K562 (cell line): ENCODE results near the gene ZDHHC8. TPM values are rescaled to one million over a fixed set of nuclear protein-coding genes. Genes with fewer than 3 reads are reported as not detected.
A peak's percentile ranks its signal among the peaks of the same experiment; 100 is the strongest.

Experiments
- ASH1L ChIP-seq: fragments of 450-650 bp; IDR thresholded peaks from 2 replicates; pipeline ENCODE4 v1.6.1; 2018; ENCODE audit warnings: borderline replicate concordance, mild to moderate bottlenecking, low read depth; ENCODE audit not compliant: partially characterized antibody
- ATF1 ChIP-seq, 2 experiments: fragments of 450-650 bp in 1 of 2; IDR thresholded peaks; 2 replicates each; pipeline ENCODE4 v1.6.1; 2016; ENCODE audit warnings: missing compliant biosample characterization in 1 of 2, missing genetic modification characterization in 1 of 2
- COPS2 ChIP-seq: fragments of 450-650 bp; conservative IDR thresholded peaks from 2 replicates; pipeline ENCODE4 v1.6.1; 2016; ENCODE audit warnings: mild to moderate bottlenecking, moderate library complexity
- CSDE1 ChIP-seq, 2 experiments: fragments of 450-650 bp; IDR thresholded peaks; 2 replicates each; pipeline ENCODE4 v1.6.1; 2016; ENCODE audit warnings: mild to moderate bottlenecking in 1 of 2
- ELF1 ChIP-seq: fragments of 200-800 bp; sonication (Bioruptor generic); IDR thresholded peaks from 2 replicates; pipeline ENCODE4 v1.6.1; 2016; ENCODE audit warnings: missing genetic modification characterization, missing compliant biosample characterization
- EZH2 ChIP-seq: IDR thresholded peaks from 2 replicates; pipeline ENCODE4 v1.6.1; 2012; ENCODE audit warnings: low read depth, mild to moderate bottlenecking, inconsistent platforms, low read length, borderline replicate concordance
- FOXP1 ChIP-seq: sonication (generic); formaldehyde crosslinking; IDR thresholded peaks from 2 replicates; pipeline ENCODE4 v1.8.0; 2022; ENCODE audit warnings: mild to moderate bottlenecking, missing genetic modification reagents
- HDAC2 ChIP-seq: fragments of 450-650 bp; IDR thresholded peaks from 2 replicates; pipeline ENCODE4 v1.6.1; 2016; ENCODE audit warnings: mild to moderate bottlenecking
- JUND ChIP-seq, 2 experiments: IDR thresholded peaks; 2 replicates in 1 of 2; 3 replicates in 1 of 2; pipeline ENCODE4 v1.6.1; 2011; ENCODE audit warnings: borderline replicate concordance in 2 of 2, low read depth in 2 of 2, low read length in 2 of 2, improper control_type of control experiment in 1 of 2, missing biosample characterization in 1 of 2, missing genetic modification characterization in 1 of 2, missing genetic modification reagents in 1 of 2
- NCOA1 ChIP-seq: fragments of 450-650 bp; IDR thresholded peaks from 2 replicates; pipeline ENCODE4 v1.6.1; 2016; ENCODE audit warnings: low read depth
- NCOA4 ChIP-seq: fragments of 450-650 bp; IDR thresholded peaks from 2 replicates; pipeline ENCODE4 v1.6.1; 2018; ENCODE audit warnings: mild to moderate bottlenecking; ENCODE audit not compliant: partially characterized antibody
- PHB ChIP-seq: fragments of 250-450 bp; sonication (Bioruptor Pico); IDR thresholded peaks from 2 replicates; pipeline ENCODE4 v1.5.0; 2021
- TAF15 ChIP-seq: fragments of 200-400 bp; formaldehyde crosslinking; IDR thresholded peaks from 2 replicates; pipeline ENCODE4 v1.6.1; 2017; ENCODE audit warnings: mild to moderate bottlenecking, low read depth, low read length, moderate library complexity
- TOE1 ChIP-seq, 2 experiments: fragments of 450-650 bp in 1 of 2; sonication (generic) in 1 of 2; formaldehyde crosslinking in 1 of 2; IDR thresholded peaks; 2 replicates each; pipeline versions ENCODE4 v1.7.1 to v1.8.0; 2016 to 2022; ENCODE audit warnings: borderline replicate concordance in 2 of 2, mild to moderate bottlenecking in 2 of 2, antibody characterized with exemption in 1 of 2, inconsistent platforms in 1 of 2, low read depth in 1 of 2, missing genetic modification reagents in 1 of 2, moderate library complexity in 1 of 2
- WHSC1 ChIP-seq: IDR thresholded peaks from one replicate; pipeline ENCODE4 v1.6.1; 2012; ENCODE audit warnings: low read length, control low read depth, inconsistent platforms
- ZBTB17 ChIP-seq: fragments of 450-650 bp; formaldehyde crosslinking; IDR thresholded peaks from 2 replicates; pipeline ENCODE4 v1.4.0; 2020; ENCODE audit warnings: mild to moderate bottlenecking
- ZC3H11A ChIP-seq: IDR thresholded peaks from 2 replicates; pipeline ENCODE4 v1.6.1; 2012; ENCODE audit warnings: low read depth, low read length, improper control_type of control experiment
- ZEB2 ChIP-seq: fragments of 450-650 bp; IDR thresholded peaks from 2 replicates; pipeline ENCODE4 v1.6.1; 2016
- ZNF282 ChIP-seq: sonication (generic); formaldehyde crosslinking; IDR thresholded peaks from 2 replicates; pipeline ENCODE4 v1.8.1; 2023; ENCODE audit warnings: missing genetic modification reagents
- ZNF785 ChIP-seq: fragments of 250-450 bp; sonication (Bioruptor Pico); IDR thresholded peaks from 2 replicates; pipeline ENCODE4 v1.4.0; 2020; ENCODE audit warnings: mild to moderate bottlenecking
- polyA plus RNA-seq, 8 experiments: library from polyadenylated mRNA; depleted of rRNA in 4 of 8; stranded (reverse) in 5 of 8; unstranded in 3 of 8; fragments of >200 nt; fragmentation: Nextera tagmentation in 2 of 8; fragmentation: Illumina TruSeq in 1 of 8; extraction: Ambion mirVana in 2 of 8; extraction: Trizol in 1 of 8; gene quantifications; 2 replicates each; pipeline versions ENCODE4 v1.2.1 to v1.2.3, GENCODE V29; 2011 to 2014; ENCODE audit warnings: inconsistent platforms in 1 of 8, missing spikeins in 1 of 8
- total RNA-seq, 7 experiments: library from RNA; depleted of rRNA in 6 of 7; stranded (reverse); fragments of >200 nt in 6 of 7; fragmentation: Illumina TruSeq in 2 of 7; extraction: Trizol in 2 of 7; gene quantifications; 2 replicates each; pipeline versions ENCODE4 v1.2.1 to v1.2.3, GENCODE V29; 2011 to 2021; ENCODE audit warnings: low replicate concordance in 1 of 7
- TF ChIP-seq, protein P1 (sequence below): sonication (generic); formaldehyde crosslinking; IDR thresholded peaks from 2 replicates; pipeline ENCODE4 v1.8.0; 2022; ENCODE audit warnings: mild to moderate bottlenecking, missing genetic modification reagents
- TF ChIP-seq, protein P2 (sequence below): fragments of 250-450 bp; sonication (Bioruptor Pico); IDR thresholded peaks from 2 replicates; pipeline ENCODE4 v1.8.0; 2022; ENCODE audit warnings: moderate library complexity, mild to moderate bottlenecking, inconsistent platforms
- TF ChIP-seq, protein P3 (sequence below): sonication (generic); formaldehyde crosslinking; IDR thresholded peaks from 2 replicates; pipeline ENCODE4 v1.8.1; 2023; ENCODE audit warnings: mild to moderate bottlenecking, missing genetic modification reagents

Gene ZDHHC8
- total and polyA plus RNA-seq, 9 of the 15 experiments (the other 6 are each of a cell fraction or from before 2014, with no cell fraction given): 0.04 to 109 (median 16.4) TPM

DNA sequence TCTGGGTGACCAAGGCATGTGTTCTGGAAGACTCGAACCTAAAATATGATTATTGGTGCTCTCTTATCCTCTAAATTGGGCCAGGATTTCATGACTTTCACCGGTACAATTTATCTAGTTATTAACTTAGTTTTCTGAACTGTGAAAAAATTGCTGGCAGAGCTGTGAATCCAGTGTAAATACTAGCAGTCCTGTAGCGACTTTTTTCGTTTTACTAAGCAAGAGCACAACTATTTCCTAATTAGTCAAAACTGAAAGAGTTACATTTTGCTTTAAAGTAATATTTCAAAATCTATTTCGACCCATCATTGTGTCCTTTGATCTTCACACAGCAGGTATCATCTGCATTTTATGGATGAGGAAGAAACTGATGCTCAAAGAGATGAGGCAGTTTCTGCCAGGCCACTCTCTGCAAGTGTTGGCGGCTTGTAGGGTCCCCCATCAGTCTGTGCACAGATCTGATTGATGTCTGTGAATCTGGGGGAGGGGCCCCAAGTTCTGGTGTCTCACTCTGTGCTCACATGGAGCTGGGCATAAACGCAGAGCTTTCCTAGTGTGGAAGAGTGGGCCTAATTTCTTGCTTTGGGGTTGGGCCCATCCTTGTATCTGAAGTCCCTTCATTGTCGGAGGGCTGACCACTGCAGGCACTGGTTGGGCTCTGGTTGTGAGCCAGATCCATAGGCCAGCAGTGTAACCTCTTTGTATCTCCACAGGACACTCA lies 13.1 kb upstream of the ZDHHC8 start (continued):
- TF ChIP-seq NCOA4 (no peak), PHB (CRISPR knock-in tag) (no peak), ZBTB17 (CRISPR knock-in tag) (peak; percentile 75; the same call in 1 of the 2 replicates), JUND (IDR thresholded peaks at IDR 0.05; ENCODE audit: borderline replicate concordance, low read depth, low read length) (no peak), JUND (tag; IDR thresholded peaks at IDR 0.05; ENCODE audit: borderline replicate concordance, low read depth, low read length) (no peak), COPS2 (no peak), FOXP1 (CRISPR knock-in tag) (no peak), ZC3H11A (no peak), ZNF785 (CRISPR knock-in tag) (no peak; the same call in 1 of the 2 replicates), HDAC2 (no peak), TOE1 (IDR thresholded peaks at IDR 0.05; ENCODE audit: borderline replicate concordance) (no peak), TOE1 (CRISPR knock-in tag; IDR thresholded peaks at IDR 0.05; ENCODE audit: borderline replicate concordance, low read depth) (no peak), ZEB2 (no peak), ATF1 (CRISPR knock-in tag; IDR thresholded peaks at IDR 0.05) (no peak), ATF1 (tag; IDR thresholded peaks at IDR 0.05) (no peak; the same call in 1 of the 2 replicates), WHSC1 (peak; percentile 69), EZH2 (no peak), ELF1 (tag) (no peak), ASH1L (no peak), CSDE1 (IDR thresholded peaks at IDR 0.05) (no peak; a peak in 1 of 4 replicates), NCOA1 (no peak), ZNF282 (no peak), TAF15 (no peak)
- TF ChIP-seq, protein P1, sequence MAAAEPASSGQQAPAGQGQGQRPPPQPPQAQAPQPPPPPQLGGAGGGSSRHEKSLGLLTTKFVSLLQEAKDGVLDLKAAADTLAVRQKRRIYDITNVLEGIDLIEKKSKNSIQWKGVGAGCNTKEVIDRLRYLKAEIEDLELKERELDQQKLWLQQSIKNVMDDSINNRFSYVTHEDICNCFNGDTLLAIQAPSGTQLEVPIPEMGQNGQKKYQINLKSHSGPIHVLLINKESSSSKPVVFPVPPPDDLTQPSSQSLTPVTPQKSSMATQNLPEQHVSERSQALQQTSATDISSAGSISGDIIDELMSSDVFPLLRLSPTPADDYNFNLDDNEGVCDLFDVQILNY: no peak
- TF ChIP-seq, protein P2, sequence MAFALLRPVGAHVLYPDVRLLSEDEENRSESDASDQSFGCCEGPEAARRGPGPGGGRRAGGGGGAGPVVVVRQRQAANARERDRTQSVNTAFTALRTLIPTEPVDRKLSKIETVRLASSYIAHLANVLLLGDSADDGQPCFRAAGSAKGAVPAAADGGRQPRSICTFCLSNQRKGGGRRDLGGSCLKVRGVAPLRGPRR: peak; percentile 85; the same call in 1 of the 2 replicates
- TF ChIP-seq, protein P3, sequence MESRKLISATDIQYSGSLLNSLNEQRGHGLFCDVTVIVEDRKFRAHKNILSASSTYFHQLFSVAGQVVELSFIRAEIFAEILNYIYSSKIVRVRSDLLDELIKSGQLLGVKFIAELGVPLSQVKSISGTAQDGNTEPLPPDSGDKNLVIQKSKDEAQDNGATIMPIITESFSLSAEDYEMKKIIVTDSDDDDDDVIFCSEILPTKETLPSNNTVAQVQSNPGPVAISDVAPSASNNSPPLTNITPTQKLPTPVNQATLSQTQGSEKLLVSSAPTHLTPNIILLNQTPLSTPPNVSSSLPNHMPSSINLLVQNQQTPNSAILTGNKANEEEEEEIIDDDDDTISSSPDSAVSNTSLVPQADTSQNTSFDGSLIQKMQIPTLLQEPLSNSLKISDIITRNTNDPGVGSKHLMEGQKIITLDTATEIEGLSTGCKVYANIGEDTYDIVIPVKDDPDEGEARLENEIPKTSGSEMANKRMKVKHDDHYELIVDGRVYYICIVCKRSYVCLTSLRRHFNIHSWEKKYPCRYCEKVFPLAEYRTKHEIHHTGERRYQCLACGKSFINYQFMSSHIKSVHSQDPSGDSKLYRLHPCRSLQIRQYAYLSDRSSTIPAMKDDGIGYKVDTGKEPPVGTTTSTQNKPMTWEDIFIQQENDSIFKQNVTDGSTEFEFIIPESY (CRISPR knock-in tag): no peak
